Camera-type eye (tissue), 1 donor: ENCODE data around the gene CPT2. TPM values are rescaled to one million over a fixed set of nuclear protein-coding genes. Genes with fewer than 3 reads are reported as not detected.

ENCODE experiments used
- total RNA-seq: library from RNA; depleted of rRNA; stranded (reverse); fragments of >200 nt; gene quantifications from one replicate; pipeline ENCODE4 v1.2.3, GENCODE V29; 2014

Gene CPT2
- total RNA-seq: 14.3 TPM

GRCh38 chr1:53196485-53197290, at the start of gene CPT2:
Gene CPT2, plus strand, starts transcription at chr1:53196824. Its CDS starts 120 bp downstream, at chr1:53196944.

GRCh38 chr1:53220171-53220961, 23.7 kb downstream of the CPT2 start, which contains the start of gene CZIB:
Gene CZIB, minus strand, starts transcription at chr1:53220634. Its CDS starts 59 bp downstream, at chr1:53220575.

GRCh38 chr1:53238197-53239155, 41.9 kb downstream of the CPT2 start, which contains the start of gene MAGOH:
Gene MAGOH, minus strand, starts transcription at chr1:53238518. Its CDS starts 70 bp downstream, at chr1:53238448.

Other genes with a start within 250 kb of the CPT2 start
- 17.1 TPM for gene PODN, start 134.6 kb upstream of the CPT2 start, total RNA-seq
- gene SLC1A7, start 54.2 kb upstream of the CPT2 start, total RNA-seq: 148 TPM
- 55.7 TPM for gene CZIB, start 23.8 kb downstream of the CPT2 start, total RNA-seq
- 37.7 TPM for gene MAGOH, start 41.7 kb downstream of the CPT2 start, total RNA-seq
- gene LRP8, start 131.2 kb downstream of the CPT2 start, total RNA-seq: 52.0 TPM